ENCODE results near the gene MAL.
"Not testable (repeated sequence)": the region's sequence is repeated elsewhere in the genome, so short reads cannot be mapped to it uniquely, and the experiment has no call there.

The MAL gene

DNA sequence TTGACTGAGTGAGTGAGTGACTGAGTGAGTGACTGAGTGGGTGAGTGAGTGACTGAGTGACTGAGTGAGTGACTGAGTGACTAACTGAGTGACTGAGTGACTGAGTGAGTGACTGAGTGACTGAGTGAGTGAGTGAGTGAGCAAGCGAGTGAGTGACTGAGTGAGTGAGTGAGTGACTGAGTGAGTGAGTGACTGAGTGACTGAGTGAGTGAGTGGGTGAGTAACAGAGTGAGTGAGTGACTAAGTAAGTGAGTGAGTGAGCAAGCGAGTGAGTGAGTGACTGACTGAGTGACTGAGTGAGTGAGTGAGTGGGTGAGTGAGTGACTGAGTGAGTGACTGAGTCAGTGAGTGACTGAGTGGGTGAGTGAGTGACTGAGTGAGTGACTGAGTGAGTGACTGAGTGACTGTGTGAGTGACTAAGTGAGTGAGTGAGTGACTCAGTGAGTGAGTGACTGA lies 11.9 kb downstream of the MAL start:
- DNase-seq: no peak

DNA sequence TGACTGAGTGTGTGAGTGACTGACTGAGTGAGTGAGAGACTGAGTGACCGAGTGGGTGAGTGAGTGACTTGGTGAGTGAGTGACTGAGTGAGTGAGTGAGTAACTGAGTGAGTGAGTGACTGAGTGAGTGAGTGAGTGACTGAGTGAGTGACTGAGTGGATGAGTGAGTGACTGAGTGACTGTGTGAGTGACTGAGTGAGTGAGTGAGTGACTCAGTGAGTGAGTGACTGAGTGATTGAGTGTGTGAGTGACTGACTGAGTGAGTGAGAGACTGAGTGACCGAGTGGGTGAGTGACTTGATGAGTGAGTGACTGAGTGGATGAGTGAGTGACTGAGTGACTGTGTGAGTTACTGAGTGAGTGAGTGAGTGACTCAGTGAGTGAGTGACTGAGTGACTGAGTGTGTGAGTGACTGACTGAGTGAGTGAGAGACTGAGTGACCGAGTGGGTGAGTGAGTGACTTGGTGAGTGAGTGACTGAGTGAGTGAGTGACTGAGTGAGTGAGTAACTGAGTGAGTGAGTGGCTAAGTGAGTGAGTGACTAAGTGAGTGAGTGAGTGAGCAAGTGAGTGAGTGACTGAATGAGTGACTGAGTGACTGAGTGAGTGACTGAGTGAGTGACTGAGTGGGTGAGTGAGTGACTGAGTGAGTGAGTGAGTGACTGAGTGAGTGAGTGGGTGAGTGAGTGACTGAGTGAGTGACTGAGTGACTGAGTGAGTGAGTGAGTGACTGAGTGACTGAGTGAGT lies 12.5 kb downstream of the MAL start:
- DNase-seq: not testable (repeated sequence)

DNA sequence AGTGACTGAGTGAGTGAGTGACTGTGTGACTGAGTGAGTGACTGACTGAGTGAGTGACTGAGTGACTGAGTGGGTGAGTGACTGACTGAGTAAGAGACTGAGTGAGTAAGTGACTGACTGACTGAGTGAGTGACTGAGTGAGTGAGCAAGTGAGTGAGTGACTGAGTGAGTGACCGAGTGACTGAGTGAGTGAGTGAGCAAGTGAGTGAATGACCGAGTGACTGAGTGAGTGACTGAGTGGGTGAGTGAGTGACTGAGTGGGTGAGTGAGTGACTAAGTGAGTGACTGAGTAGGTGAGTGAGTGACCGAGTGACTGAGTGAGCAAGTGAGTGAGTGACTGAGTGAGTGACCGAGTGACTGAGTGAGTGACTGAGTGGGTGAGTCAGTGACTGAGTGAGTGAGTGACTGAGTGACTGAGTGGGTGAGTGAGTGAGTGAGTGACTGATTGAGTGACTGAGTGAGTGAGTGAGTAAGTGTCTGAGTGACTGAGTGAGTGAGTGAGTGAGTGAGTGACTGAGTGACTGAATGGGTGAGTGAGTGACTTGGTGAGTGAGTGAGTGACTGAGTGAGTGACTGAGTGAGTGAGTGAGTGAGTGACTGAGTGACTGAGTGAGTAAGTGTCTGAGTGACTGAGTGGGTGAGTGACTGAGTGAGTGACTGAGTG lies 13.3 kb downstream of the MAL start:
- DNase-seq: no peak

DNA sequence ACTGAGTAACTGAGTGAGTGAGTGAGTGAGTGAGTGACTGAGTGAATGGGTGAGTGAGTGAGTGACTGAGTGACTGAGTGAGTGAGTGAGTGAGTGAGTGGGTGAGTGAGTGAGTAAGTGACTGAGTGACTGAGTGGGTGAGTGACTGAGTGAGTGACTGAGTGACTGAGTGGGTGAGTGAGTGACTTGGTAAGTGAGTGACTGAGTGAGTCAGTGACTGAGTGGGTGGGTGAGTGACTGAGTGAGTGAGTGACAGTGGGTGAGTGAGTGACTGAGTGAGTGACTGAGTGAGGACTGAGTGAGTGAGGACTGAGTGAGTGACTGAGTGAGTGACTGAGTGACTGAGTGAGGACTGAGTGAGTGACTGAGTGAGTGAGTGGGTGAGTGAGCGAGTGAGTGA lies 13.9 kb downstream of the MAL start:
- DNase-seq: no peak

DNA sequence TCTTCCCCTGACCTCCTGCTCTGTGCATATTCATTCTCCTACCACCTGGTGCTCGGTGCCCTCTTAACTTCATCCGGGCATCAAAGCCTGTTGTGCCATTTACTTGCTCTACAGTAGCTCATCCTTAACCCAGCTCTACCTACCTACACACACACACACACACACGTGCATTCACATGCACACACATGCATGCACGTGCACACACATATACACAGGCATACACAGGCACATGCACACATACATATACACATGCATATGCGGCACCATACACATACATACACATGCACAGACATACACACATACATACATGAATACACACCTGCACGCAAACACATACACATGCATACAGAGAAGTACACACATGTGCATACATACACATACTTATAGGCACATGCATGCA lies 14.5 kb downstream of the MAL start:
- DNase-seq: no peak

DNA sequence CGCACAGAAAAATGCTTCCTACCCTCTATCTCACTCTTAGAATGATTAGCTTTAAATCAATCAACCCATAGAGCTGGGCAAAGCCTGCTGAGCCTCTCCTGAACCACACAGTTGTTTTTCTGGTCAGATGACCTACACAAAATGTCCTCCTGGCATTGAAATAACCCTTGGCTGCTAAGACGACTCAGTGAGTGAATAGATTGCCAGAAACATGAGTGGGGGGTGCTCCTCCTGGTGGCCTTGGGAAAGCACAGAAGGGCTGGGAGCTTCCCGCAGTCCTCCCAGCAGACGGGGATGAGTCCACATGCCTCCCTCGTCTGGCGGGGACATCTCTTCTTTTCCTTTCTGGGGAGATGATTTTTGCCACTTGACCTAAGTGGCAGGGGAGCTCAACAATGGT lies 14.9 kb downstream of the MAL start:
- no peak for DNase-seq

DNA sequence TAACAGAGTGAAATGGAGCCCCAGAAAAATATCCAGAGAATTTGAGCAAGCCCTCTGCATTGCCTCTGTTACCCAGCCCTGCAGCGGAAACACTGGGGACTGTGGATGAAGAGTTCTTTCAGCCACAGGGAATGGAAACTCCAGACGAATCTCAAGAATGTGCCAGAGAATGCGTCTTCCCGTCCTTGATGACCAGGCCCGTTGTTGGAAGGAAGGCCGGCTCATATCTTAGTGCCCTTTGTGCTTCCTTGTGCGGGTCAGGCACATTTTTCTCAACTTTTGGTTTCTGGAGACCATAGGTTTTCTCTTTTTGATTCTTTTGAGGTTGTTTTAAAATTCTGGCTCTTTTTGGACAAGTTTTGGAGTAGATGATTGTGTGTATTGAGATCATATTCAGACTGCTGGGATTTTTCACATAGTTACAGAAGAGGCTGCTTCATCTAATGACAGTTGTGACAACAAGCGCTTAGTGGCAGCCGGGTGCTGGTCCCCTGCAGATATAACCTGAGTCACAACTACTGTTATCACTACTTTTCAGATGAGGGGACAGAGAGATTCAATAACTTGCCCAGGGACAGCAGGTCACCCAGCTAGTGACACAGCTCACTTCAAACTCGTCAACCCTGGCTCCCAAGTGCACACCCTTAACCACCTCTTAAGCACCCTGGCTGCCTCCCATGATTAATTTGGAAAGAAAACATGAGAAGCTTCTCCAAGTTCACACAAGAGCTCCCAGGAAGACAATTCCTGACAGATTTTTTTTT lies 15.7 kb downstream of the MAL start:
- no peak for DNase-seq

DNA sequence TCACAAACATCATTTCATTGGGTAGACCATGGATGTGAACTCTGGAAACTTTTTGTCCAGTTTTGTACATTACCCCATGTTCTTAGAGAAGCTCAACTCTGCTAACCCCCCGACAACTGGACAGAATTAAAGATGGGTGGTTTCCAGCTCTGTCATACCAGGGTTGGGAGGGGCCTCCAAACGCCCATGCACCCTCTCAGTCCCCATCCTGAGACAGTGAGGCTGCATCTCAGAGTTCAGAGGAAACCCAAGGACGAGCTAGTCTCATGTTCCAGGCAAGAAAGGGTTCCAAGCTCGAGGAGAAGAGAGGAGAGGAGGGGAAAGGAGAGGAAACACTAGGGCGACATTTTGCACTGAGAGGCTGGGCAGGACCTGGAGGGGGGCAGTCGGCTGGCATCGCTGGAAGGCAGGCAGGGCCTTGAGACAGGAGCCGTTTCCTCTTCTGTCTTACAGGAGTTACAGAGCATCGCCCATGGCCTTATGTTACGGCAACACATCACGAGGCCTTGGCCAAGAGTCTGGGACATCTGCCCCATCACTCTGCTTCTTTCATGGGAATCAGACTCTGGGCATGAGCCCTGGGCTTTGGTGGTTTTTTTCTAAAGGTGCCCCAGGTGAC lies 16.4 kb downstream of the MAL start:
- no peak for DNase-seq

DNA sequence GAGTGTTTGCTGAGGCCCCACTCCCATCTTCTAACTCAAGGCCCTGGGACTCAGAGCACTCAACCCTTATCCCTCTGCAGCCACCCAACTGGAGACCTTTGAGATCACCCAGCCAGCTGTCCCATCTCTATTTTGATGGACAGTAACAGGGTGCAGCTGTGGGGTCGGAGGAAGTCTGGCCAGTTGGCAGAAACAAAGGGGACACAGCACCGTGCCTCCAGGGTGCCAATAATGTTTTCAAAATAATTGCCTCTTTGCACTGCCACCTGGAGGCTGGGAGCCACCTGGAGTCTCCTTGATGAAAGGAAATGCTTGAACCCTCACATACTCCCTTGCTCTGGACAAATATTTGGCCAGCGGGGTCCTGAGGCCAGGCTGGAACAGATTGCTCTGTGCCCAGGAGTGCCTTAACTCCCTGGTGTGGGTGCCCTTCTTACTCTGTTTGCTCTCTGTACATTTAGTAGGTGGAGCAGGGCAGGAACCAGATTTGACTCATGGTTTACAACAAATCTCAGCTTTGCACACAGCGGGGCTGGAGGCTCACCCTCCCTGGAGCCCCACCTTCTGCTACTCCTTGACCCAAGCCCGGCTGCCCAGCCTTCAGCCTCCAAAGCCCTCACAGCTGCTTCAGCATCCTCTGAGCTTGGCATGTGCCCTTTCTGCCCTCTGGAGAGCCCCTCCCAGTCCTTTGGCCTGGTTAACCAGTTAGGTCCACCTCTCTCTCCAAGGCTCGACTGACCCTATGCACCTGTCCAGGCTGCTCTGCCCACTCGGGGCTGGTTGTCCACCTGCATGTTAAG lies 17.2 kb downstream of the MAL start:
- no peak for DNase-seq

DNA sequence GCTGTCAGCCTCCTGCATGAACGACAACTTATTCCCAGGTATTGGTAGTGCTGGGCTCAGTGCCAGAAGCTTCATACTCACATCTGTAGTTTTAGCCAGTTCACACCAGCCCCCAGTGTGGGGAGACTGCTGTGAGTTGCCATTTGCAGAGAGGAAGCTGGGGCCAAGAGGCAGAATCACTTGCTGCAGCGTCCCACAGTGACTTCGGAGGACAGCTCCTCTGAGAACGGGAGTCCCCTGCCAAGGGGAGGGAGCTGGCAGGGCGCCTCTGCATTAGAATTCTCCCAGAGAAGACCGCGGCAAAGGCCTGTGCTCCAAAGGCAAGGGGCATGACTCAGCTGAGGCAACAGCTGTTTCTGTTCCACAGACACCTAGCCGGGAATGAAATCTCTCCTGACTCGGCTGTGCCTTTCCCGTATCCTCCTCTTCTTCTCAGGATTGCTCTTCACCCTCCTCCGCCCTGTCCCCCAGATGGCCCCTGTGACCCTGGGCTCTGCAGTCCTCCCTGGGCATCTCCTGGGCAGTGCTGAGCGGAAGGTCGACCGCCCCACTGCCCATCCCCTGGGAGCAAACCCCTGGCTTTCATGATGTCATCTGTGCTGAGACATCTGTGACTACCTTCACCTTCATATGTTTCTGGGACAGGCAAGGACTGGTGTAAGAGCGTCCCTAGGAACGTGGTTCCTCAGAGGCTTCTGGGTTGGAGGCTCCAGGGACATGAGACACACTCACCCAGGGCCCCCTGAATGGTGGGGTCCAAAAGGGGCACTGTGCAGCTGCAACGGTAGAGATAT lies 18.0 kb downstream of the MAL start:
- peak; percentile 4 for DNase-seq

DNA sequence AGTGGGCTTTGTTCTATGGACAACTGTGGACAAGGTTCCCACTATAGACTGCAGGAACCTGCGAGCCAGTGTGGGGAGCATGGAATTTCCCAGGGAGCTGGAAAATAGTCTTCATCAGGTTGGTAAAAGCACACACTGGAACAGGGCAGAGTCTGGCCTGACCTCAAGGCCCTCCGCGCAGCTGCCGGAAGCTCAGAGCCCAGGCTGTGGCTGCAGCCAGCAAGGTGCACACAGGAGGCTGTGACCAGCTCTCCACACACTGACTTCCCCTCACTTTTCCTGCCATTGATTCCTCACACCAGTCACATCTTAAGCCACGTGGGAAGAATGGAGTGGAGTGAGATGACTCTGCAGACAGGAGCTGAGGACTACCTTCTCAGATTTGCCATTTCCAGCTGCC lies 19.1 kb downstream of the MAL start:
- no peak for DNase-seq

DNA sequence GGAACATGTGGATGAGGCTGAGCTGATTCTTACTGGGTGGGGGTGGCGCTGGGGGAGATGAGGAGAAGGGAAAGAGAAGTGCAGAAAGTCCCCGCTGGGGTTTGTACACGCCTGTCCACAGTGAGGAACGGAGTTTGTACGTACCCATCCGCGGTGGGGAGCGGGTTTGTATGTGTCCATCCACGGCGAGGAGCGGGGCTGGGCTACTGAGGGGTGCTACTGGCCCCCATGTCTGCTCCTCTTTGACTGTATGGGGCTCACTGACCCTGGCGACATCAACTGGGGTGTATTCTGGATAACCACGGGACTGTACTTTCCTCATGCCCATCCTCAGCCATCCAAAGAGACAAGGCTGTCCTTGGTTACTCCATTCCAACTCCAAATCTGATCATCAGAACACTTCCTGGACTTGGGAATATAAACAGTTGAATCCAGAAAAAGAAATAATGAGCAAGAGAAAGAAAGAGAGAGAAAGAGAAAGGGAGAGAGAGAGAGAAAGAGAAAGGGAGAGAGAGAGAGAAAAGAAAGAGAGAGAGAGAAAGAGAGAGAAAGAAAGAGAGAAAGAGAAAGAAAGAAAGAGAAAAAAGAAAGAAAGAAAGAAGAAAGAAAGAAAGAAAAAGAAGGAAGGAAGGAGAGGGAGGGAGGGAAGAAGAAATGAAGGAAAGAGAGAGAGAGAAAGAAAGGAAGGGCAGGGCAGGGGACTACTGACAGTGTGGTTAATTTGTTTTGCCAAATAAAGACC lies 21.0 kb downstream of the MAL start:
- DNase-seq: no peak

DNA sequence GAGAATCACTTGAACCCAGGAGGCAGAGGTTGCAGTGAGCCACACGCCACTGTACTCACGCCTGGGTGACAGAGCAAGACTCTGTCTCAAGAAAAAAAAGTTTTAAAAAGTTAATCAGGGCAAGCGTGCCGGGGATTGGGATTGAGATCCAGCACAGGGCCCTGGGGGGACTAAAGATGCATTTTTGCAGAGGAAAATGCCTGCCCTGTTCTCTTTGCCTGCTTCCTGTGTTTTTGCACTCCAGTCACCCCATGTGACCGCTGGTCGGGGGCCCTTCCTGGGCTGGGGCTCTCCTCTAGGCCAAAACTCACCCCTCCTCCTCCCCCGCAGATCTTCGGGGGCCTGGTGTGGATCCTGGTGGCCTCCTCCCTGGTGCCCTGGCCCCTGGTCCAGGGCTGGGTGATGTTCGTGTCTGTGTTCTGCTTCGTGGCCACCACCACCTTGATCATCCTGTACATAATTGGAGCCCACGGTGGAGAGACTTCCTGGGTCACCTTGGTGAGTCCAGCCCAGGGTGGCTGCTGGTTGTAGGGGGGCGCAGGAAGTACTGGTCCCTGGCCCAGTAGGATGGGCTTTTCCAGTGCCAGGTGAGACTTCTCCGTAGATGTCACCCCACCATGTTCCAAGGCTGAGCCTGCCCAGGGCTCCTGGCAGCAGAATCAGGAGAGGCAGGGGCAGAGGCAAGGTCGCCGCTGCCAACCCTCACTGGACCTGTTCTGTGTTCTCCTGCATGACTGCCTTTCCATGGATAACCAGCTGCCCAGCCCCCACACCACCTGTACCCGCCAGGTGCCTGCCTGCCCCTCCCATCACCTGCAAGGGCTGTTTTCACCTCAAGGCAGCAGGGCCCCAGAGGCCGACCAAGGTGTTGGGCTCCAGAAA lies 22.4 kb downstream of the MAL start:
- DNase-seq: no peak

DNA sequence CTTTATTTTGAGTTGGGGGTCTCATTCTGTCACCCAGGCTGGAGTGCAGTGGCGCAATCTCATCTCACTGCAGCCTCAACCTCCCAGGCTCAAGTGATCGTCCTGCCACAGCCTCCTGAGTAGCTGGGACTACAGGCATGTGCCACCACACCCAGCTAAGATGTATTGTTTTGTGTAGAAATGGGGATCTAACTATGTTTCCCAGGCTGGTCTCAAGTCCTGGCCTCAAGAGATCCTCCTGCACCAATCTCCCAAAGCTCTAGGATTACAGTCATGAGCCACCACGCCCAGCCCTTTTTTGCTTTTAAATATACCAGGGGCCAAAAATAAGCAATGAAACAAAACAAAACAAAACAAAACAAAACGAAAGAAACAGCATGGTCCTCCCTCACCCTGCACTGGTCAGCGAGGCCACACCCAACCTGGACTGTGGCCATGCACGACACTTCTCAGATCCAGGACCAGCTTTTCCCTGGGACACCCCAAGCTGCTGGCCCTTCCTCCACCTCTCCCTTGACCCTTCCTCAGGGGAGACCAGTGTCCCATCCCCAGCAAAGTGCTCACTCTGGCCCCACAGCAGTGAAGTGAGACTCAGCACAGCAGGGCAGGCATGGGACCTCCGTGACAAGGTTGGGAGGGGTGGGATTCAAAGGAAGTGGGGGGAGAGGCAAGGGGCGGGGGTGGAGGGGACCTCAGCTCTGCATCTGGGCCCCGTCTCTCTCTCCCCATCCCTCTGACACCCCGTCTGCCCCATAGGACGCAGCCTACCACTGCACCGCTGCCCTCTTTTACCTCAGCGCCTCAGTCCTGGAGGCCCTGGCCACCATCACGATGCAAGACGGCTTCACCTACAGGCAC lies 23.5 kb downstream of the MAL start:
- DNase-seq: no peak

DNA sequence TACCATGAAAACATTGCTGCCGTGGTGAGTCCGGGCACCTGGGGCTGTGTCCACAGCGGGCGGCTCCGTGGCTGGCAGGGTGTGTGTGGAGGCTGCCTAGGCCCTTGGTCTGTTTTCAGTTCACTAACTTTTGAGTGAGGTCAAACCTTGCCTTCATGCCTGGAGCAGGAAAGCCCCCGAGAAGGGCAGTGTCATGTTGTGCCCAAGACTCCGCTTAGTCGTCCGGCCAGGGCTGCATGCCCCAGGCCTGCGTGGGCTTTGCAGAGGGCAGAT lies 24.1 kb downstream of the MAL start:
- DNase-seq: no peak

DNA sequence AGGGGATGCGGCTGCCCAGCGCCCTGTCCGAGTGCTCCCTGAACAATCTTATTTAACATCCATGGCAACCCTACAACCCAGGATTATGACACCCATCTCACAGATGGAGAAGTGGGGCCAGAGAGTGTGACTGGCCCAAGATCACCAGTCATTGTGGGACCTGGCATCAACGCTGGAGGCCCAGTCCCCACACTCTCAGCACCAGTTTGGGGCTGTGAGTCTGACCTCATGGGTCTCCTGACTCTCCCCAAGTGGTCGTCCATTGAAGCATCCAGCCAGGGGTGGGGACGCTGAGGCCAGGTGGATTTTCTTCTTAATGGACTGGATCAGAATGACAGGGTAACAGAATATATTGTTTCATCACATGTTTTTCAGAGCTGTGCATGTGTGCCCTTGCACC lies 24.5 kb downstream of the MAL start:
- no peak for DNase-seq

DNA sequence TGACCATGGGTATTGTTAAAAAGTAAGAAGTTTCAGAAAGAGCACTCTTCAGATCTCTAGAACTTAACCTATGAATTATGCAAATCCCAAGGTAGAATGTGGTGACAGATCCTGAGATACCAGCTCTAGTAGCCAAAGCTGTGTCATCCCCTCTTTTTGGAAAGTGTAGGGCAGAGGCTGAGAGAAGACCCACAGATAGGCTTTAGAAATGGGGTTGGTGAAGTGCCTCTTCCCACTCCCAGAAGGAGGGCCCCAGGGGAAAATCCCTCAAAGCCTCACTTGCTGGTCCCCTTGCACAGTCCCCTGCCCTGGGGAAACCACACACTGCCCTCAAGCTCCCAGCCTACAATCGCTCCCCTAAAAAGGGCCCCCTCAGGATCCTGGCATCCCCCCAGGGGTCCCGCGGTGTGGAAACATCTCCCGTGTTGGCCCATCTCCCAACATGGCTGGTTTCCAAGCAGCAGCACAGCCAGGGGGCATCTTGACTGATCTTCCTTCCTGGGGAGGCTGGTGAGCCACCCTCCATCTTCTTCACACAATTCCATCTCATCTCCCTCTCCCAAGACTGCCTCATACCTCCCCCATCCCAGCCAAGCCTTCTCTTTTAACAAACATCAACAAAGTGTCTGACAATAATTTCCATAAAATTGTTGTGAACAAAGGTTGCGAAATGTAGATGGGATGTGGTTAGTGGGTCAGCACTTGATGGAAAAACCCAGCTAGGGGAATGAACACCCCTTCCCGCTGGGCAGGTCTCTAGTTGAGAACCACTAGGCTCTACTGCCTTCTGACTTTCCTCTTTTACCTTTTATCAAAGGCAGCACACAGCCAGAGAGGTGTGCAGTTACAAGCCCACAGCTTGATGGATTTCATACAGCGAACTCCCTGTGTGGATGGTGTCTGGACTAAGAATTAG lies 25.1 kb downstream of the MAL start:
- no peak for DNase-seq

DNA sequence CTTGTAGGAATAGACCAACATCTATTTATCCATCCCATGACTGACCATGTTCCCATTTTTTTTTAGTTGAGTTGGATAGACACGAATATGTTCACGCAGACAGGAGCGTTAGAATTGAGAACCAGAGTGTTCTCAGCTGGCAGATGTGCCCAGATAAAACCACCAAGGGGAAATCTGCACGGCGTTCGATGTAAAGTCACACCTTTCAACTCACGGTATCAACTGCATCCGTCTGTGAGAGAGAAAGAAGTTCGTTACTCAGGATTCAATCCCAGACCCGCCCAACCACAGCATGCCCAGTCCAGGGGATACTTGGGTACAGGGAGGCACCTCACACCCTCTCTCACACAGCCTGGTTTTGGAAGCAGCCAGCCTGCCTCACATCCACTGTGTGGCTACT lies 26.1 kb downstream of the MAL start:
- no peak for DNase-seq
